Measurements from ENCODE around the gene EFHD2.
"Not testable (repeated sequence)": the region's sequence is repeated elsewhere in the genome, so short reads cannot be mapped to it uniquely, and the experiment has no call there.

- not testable (repeated sequence) for TF ChIP-seq CTCF (IDR thresholded peaks at IDR 0.05; ENCODE audit: low read depth, low read length); EZH2phosphoT487 (IDR thresholded peaks at IDR 0.05; ENCODE audit: low read depth)
Measured at GRCh38 chr1:15434739-15435138, 25.1 kb downstream of the EFHD2 start.

Data from OCI-LY3 (cell line).